CD4-positive, alpha-beta memory T cell (primary cell): ENCODE data around the gene ALDH1A3. TPM values are rescaled to one million over a fixed set of nuclear protein-coding genes. Genes with fewer than 3 reads are reported as not detected.
A peak's percentile ranks its signal among the peaks of the same experiment; 100 is the strongest.

ENCODE experiments used
- CTCF ChIA-PET: fragments of 350-600 bp; sonication (Branson Sonifier 250); formaldehyde crosslinking; loops from one replicate; lab custom pipeline; 2021; ENCODE audit warnings: inconsistent platforms; ENCODE audit not compliant: partially characterized antibody; lab: Charles Lee
- POLR2A ChIA-PET: fragments of 350-600 bp; sonication (Branson Sonifier 250); formaldehyde crosslinking; loops from one replicate; lab custom pipeline; 2021; ENCODE audit not compliant: partially characterized antibody; lab: Charles Lee
- DNase-seq, 5 donors: peaks; one replicate each; pipeline versions ENCODE4 v3.0.0 to v3.0.0-alpha.2; 2020 to 2022; ENCODE audit warnings: mixed read lengths in 1 of 5
- H3K27ac ChIP-seq: one replicate; pipeline ENCODE4 v1.7.0; 2013; ENCODE audit warnings: low read depth, low read length
- H3K27me3 ChIP-seq: 2 replicates; pipeline ENCODE4 v1.7.0; 2013; ENCODE audit warnings: mild to moderate bottlenecking, low read length, moderate library complexity; ENCODE audit not compliant: insufficient read depth
- H3K36me3 ChIP-seq: 2 replicates; pipeline ENCODE4 v1.7.0; 2013; ENCODE audit warnings: mild to moderate bottlenecking, low read length, moderate library complexity; ENCODE audit not compliant: insufficient read depth
- H3K4me1 ChIP-seq: 2 replicates; pipeline ENCODE4 v1.7.0; 2013; ENCODE audit warnings: mild to moderate bottlenecking, low read length, moderate library complexity; ENCODE audit not compliant: insufficient read depth
- H3K4me3 ChIP-seq, 2 donors: one replicate each; pipeline ENCODE4 v1.7.0; 2013; ENCODE audit warnings: low read length in 2 of 2, mild to moderate bottlenecking in 1 of 2
- H3K9me3 ChIP-seq, 2 donors: one replicate each; pipeline ENCODE4 v1.7.0; 2013; ENCODE audit warnings: low read length in 2 of 2, control low read depth in 1 of 2; ENCODE audit not compliant: control insufficient read depth in 1 of 2
- H3K27ac Mint-ChIP-seq, 7 donors: one replicate each; pipeline ENCODE4 v1.8.0; 2020 to 2021; ENCODE audit warnings: mixed read lengths in 7 of 7, mild to moderate bottlenecking in 6 of 7, inconsistent platforms in 3 of 7, moderate library complexity in 3 of 7
- H3K27me3 Mint-ChIP-seq, 2 donors: one replicate each; pipeline ENCODE4 v1.8.0; 2020 to 2021; ENCODE audit warnings: mixed read lengths in 2 of 2
- H3K36me3 Mint-ChIP-seq, 2 donors: one replicate each; pipeline ENCODE4 v1.8.0; 2020 to 2021; ENCODE audit warnings: mixed read lengths in 2 of 2, inconsistent platforms in 1 of 2, mild to moderate bottlenecking in 1 of 2
- H3K4me1 Mint-ChIP-seq, 4 donors: one replicate each; pipeline ENCODE4 v1.8.0; 2020 to 2021; ENCODE audit warnings: mixed read lengths in 4 of 4, mild to moderate bottlenecking in 1 of 4
- H3K4me3 Mint-ChIP-seq, 8 donors: one replicate each; pipeline ENCODE4 v1.8.0; 2020 to 2021; ENCODE audit warnings: mixed read lengths in 8 of 8, mild to moderate bottlenecking in 7 of 8, moderate library complexity in 6 of 8, inconsistent platforms in 3 of 8
- H3K9me3 Mint-ChIP-seq, 8 donors: one replicate each; pipeline ENCODE4 v1.8.0; 2020 to 2021; ENCODE audit warnings: mixed read lengths in 8 of 8, mild to moderate bottlenecking in 5 of 8, inconsistent platforms in 3 of 8, moderate library complexity in 1 of 8
- intact Hi-C: fragments of 100-400 bp; cut with micrococcal nuclease; formaldehyde crosslinking; loops from one replicate; pipeline ENCODE4 v1.15.1; 2023
- polyA plus RNA-seq, 2 donors: library from polyadenylated mRNA; unstranded; fragments of 300-500 nt; fragmentation: Illumina TruSeq; gene quantifications; one replicate each; pipeline ENCODE4 v1.2.3, GENCODE V29; 2021
- total RNA-seq, 2 experiments: library from RNA; stranded (reverse); gene quantifications; one replicate each; pipeline ENCODE4 v1.2.3, GENCODE V29; 2021

The ALDH1A3 gene
- total and polyA plus RNA-seq, 4 experiments from 2014 or later = not detected

- no peak overlapping the region for H3K27ac Mint-ChIP-seq
- no peak overlapping the region for H3K27ac ChIP-seq
- H3K4me1 ChIP-seq = no peaks in the 10 kb centered on the region
- DNase-seq = no peak
- peaks cover 6 to 21% of the 10 kb centered on the region in 2 donors for H3K27me3 Mint-ChIP-seq
- H3K27me3 ChIP-seq = no peaks in the 10 kb centered on the region
- ChIA-PET CTCF (no interaction called here), POLR2A (no interaction called here)
- no peak overlapping the region for H3K4me3 ChIP-seq
- H3K4me3 Mint-ChIP-seq = no peak overlapping the region
- peaks cover 0 to 5% (median 0%) of the 10 kb centered on the region in 8 donors for H3K9me3 Mint-ChIP-seq
- no peaks in the 10 kb centered on the region for H3K4me1 Mint-ChIP-seq
- H3K36me3 ChIP-seq = no peaks in the 10 kb centered on the region
- H3K36me3 Mint-ChIP-seq = no peaks in the 10 kb centered on the region
- intact Hi-C loops = no loop called here
- no peaks in the 10 kb centered on the region for H3K9me3 ChIP-seq
These were observed 21.3 kb upstream of the ALDH1A3 start for GRCh38 chr15:100858294-100858693.

GRCh38 chr15:100859970-100860828 is 19.4 kb upstream of the ALDH1A3 start:
- H3K4me1 Mint-ChIP-seq = no peaks in the 10 kb centered on the region

GRCh38 chr15:100860829-100861510 is 18.7 kb upstream of the ALDH1A3 start:
- Histone ChIP-seq H3K4me3 (no peak overlapping the region), H3K36me3 (no peaks in the 10 kb centered on the region), H3K4me1 (no peaks in the 10 kb centered on the region), H3K9me3 (no peaks in the 10 kb centered on the region), H3K27me3 (no peaks in the 10 kb centered on the region), H3K27ac (no peak overlapping the region)
- H3K9me3 Mint-ChIP-seq = peaks cover 0 to 5% (median 0%) of the 10 kb centered on the region in 8 donors
- CTCF ChIA-PET = interaction anchor here (1.1 to 1.8 kb wide), 2 partner anchors 9 to 12 kb away, joined by 4 to 5 read pairs; no protein-coding TSS in a partner anchor
- intact Hi-C loops = no loop called here
- DNase-seq = no peak
- no peaks in the 10 kb centered on the region for H3K4me1 Mint-ChIP-seq
- H3K27me3 Mint-ChIP-seq = peaks cover 7 to 32% of the 10 kb centered on the region in 2 donors
- H3K4me3 Mint-ChIP-seq = no peak overlapping the region
- no peaks in the 10 kb centered on the region for H3K36me3 Mint-ChIP-seq
- no peak overlapping the region for H3K27ac Mint-ChIP-seq
- POLR2A ChIA-PET = no interaction called here

More at GRCh38 chr15:100859970-100860828, 19.4 kb upstream of the ALDH1A3 start:
- no peak for DNase-seq
- intact Hi-C loops = no loop called here
- peaks cover 0 to 5% (median 0%) of the 10 kb centered on the region in 8 donors for H3K9me3 Mint-ChIP-seq
- no peak overlapping the region for H3K27ac ChIP-seq
- H3K9me3 ChIP-seq = no peaks in the 10 kb centered on the region
- H3K36me3 Mint-ChIP-seq = no peaks in the 10 kb centered on the region
- H3K27me3 ChIP-seq = no peaks in the 10 kb centered on the region
- H3K27ac Mint-ChIP-seq = peak overlapping the region in 1 of 7 donors; percentile 37
- H3K36me3 ChIP-seq = no peaks in the 10 kb centered on the region
- H3K27me3 Mint-ChIP-seq = peaks cover 7 to 29% of the 10 kb centered on the region in 2 donors
- CTCF ChIA-PET = interaction anchor here (1.1 to 1.8 kb wide), 2 partner anchors 10 to 13 kb away, joined by 3 to 4 read pairs; no protein-coding TSS in a partner anchor
- POLR2A ChIA-PET = no interaction called here
- H3K4me1 ChIP-seq = no peaks in the 10 kb centered on the region
- H3K4me3 ChIP-seq = no peak overlapping the region
- H3K4me3 Mint-ChIP-seq = no peak overlapping the region

GRCh38 chr15:100861511-100861991 is 18.1 kb upstream of the ALDH1A3 start:
- H3K36me3 ChIP-seq = no peaks in the 10 kb centered on the region
- POLR2A ChIA-PET = no interaction called here
- intact Hi-C loops = no loop called here
- H3K27ac ChIP-seq = no peak overlapping the region
- no peaks in the 10 kb centered on the region for H3K4me1 ChIP-seq
- Mint-ChIP-seq H3K27me3 (peaks cover 7 to 33% of the 10 kb centered on the region in 2 donors), H3K4me3 (no peak overlapping the region), H3K4me1 (no peaks in the 10 kb centered on the region), H3K27ac (no peak overlapping the region), H3K36me3 (no peaks in the 10 kb centered on the region), H3K9me3 (peaks cover 0 to 5% (median 0%) of the 10 kb centered on the region in 8 donors)
- H3K4me3 ChIP-seq = no peak overlapping the region
- CTCF ChIA-PET = interaction anchor here (1.1 kb wide), 1 partner anchor 11 kb away, joined by 5 read pairs; no protein-coding TSS in a partner anchor
- no peaks in the 10 kb centered on the region for H3K27me3 ChIP-seq
- no peaks in the 10 kb centered on the region for H3K9me3 ChIP-seq
- no peak for DNase-seq

GRCh38 chr15:100862162-100862561 is 17.5 kb upstream of the ALDH1A3 start:
- no peaks in the 10 kb centered on the region for H3K4me1 ChIP-seq
- H3K36me3 ChIP-seq = no peaks in the 10 kb centered on the region
- intact Hi-C loops = no loop called here
- H3K4me3 ChIP-seq = no peak overlapping the region
- CTCF ChIA-PET = interaction anchor here (0.8 to 2.2 kb wide), 2 partner anchors 11 to 14 kb away, joined by 3 to 5 read pairs; no protein-coding TSS in a partner anchor
- no peaks in the 10 kb centered on the region for H3K36me3 Mint-ChIP-seq
- no peaks in the 10 kb centered on the region for H3K4me1 Mint-ChIP-seq
- no peak for DNase-seq
- no peak overlapping the region for H3K4me3 Mint-ChIP-seq
- no peaks in the 10 kb centered on the region for H3K9me3 ChIP-seq
- H3K27ac ChIP-seq = no peak overlapping the region
- no peak overlapping the region for H3K27ac Mint-ChIP-seq
- H3K27me3 Mint-ChIP-seq = peaks cover 7 to 31% of the 10 kb centered on the region in 2 donors
- POLR2A ChIA-PET = no interaction called here
- peaks cover 0 to 5% (median 0%) of the 10 kb centered on the region in 8 donors for H3K9me3 Mint-ChIP-seq
- no peaks in the 10 kb centered on the region for H3K27me3 ChIP-seq

- Histone ChIP-seq H3K36me3 (no peaks in the 10 kb centered on the region), H3K4me3 (no peak overlapping the region), H3K27me3 (no peaks in the 10 kb centered on the region), H3K4me1 (no peaks in the 10 kb centered on the region), H3K27ac (no peak overlapping the region), H3K9me3 (no peaks in the 10 kb centered on the region)
- DNase-seq = no peak
- peaks cover 6 to 29% of the 10 kb centered on the region in 2 donors for H3K27me3 Mint-ChIP-seq
- no peak overlapping the region for H3K27ac Mint-ChIP-seq
- CTCF ChIA-PET = interaction anchor here (0.8 to 2.2 kb wide), 2 partner anchors 10 to 13 kb away, joined by 3 to 5 read pairs; no protein-coding TSS in a partner anchor
- no peak overlapping the region for H3K4me3 Mint-ChIP-seq
- intact Hi-C loops = no loop called here
- H3K9me3 Mint-ChIP-seq = peaks cover 0 to 5% (median 0%) of the 10 kb centered on the region in 8 donors
- H3K4me1 Mint-ChIP-seq = no peaks in the 10 kb centered on the region
- no peaks in the 10 kb centered on the region for H3K36me3 Mint-ChIP-seq
- POLR2A ChIA-PET = no interaction called here
These were observed 16.4 kb upstream of the ALDH1A3 start for GRCh38 chr15:100863075-100863795.
